Hematopoietic multipotent progenitor cell (in vitro differentiated cells): ENCODE data around the gene MRPL37. TPM values are rescaled to one million over a fixed set of nuclear protein-coding genes. Genes with fewer than 3 reads are reported as not detected.

Experiments
- DNase-seq, 3 donors: peaks; one replicate each; pipeline ENCODE4 v3.0.0-alpha.2; 2011 to 2015; ENCODE audit warnings: low read depth in 2 of 3, low spot score in 2 of 3
- total RNA-seq: library from RNA; depleted of rRNA; stranded (reverse); fragments of >200 nt; gene quantifications from one replicate; pipeline ENCODE4 v1.2.3, GENCODE V29; 2012

The MRPL37 gene
- total RNA-seq, 1 donor = 85.4 TPM

DNA sequence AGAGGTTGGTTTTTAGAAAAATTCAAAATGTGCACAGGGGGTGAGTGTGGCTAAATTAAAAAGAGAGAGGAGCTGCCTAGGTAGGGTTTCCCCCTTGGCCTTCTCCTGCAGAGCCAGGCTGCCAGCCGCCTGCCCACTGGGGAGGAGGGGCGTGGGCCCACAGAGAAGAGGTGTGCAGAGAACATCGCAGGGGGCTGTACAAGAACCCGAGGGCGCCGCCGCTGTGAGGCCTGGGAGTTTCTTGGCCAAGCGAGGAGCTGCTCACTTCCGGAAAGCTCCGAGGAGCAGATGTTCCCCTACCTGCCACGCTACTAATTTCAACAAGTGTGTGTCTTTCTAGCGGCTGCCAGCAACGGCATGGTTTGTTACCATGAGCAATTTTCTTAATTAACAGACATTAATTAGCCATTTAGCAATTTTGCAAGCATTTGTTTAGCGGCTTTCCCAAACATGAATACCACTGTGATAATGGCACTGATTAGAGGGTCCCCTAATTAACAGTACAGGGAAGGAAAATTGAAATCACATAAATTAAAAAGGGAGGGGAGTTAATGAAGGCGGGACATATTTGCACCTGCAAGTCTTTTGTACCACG lies 59.7 kb downstream of the MRPL37 start:
- no peak for DNase-seq

DNA sequence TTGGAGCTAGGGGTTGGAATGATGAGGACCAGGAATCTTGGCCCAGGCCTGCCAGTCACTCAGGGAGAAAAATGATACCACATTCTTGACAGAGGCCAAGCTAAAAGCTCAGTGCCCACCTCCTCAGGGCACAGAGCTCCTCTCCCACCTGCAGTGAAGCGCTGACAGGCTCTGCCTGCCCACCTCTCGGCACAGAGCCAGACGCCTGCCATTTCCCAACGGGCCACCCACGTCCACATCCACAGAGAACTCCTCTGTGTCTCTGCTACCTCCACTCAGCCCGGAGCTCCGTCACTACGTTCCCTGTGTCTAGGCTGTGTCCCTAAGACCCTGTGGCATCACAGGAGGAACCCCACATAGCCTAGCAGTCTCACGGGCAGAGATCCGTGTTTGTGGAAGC lies 60.8 kb downstream of the MRPL37 start:
- DNase-seq = no peak

GRCh38 chr1:54262244-54262643 lies 62.3 kb downstream of the MRPL37 start:
- no peak for DNase-seq

DNA sequence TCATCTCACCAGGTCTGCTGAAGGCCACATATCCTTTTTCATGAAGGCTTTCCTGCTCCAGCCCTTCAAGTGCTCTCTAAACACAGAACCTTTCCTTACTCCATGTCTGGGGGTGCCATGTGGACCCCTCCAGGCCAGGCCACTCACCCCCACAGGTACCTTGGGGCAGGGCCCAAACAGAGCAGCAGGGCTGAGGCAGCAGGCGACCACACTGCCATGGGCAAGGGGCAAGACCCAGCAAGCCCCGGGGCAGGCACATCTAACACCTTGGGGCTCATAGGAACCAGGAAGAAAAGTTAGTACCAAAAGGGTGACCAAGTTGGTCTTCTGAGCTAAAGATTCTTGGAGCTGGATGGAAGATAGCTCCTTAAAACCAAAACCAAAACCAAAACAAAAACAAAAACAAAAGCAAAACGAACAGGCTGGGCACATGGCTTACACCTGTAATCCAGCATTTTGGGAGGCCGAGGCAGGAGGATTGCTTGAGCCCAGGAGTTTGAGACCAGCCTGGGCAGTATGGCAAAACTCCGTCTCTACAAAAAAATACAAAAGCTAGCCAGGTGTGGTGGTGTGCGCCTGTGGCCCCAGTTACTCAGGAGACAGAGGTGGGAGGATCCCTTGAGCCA lies 63.7 kb downstream of the MRPL37 start:
- DNase-seq = no peak

GRCh38 chr1:54265126-54265525 lies 65.2 kb downstream of the MRPL37 start:
- no peak for DNase-seq

DNA sequence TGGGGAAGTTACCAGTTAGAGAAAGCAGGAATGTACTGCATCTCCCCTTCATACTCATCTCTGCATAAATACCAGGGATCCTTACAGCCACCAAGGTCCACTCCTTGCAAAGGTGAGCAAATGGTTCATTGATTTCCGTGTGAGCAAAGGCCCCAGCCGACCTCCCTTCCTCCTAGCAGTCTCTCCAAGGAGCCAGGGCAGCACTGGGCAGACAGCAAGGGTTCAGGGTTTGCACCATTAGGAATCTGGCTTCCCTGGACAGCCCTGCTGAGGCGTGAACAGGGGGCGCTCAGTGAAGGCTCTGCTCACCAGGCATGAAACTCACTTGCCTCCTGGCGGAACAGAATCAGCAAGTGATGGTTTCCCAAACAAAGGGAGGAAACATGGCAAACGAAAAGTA lies 65.7 kb downstream of the MRPL37 start:
- no peak for DNase-seq

DNA sequence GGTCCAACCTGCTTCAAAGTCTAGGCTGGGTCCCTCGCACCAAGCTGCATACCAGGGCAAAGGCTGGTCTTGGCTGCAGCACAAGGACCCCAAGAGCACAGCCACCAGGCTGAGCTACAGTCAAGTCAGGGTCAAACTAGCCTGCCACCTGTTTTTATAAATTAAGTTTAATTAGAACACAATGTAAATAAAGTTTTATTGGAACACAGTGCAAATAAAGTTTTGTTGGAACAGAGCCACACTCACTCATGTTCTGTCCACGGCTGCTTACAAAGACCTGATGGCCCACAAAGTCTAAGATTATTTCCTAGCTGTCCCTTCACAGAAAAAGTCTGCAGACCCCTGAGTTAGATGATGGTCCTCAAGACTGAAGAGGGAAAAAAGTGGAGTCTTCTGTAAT lies 66.2 kb downstream of the MRPL37 start:
- DNase-seq = no peak

DNA sequence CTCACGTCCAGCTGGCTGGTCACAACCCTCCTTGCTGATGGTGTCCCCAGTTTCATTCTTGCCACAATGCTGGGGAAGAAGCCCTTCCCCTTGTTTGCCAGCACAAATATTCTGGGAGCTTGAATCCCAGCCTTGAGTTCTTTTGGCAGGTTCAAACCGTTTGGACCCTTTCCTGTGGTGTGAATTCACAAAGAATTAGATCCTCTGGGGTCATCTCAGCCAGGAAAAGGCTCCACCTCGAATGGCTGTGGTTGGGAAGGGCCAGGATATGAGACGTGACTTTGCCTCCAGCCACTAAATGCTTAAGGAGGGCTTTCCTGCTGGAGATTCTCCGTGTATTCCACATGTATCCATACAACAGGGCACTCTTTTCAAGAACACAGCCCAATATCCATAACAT lies 66.9 kb downstream of the MRPL37 start:
- DNase-seq = no peak

Other genes with a start within 250 kb of the MRPL37 start
- gene LDLRAD1, start 182.0 kb upstream of the MRPL37 start, total RNA-seq = not detected
- 177 TPM for gene TMEM59, start 147.0 kb upstream of the MRPL37 start, total RNA-seq
- 7.5 TPM for gene TCEANC2, start 146.6 kb upstream of the MRPL37 start, total RNA-seq
- under 0.01 TPM for gene CDCP2, start 47.2 kb upstream of the MRPL37 start, total RNA-seq
- gene CYB5RL, start 137 bp upstream of the MRPL37 start, total RNA-seq = 8.6 TPM
- 72.4 TPM for gene SSBP3, start 206.2 kb downstream of the MRPL37 start, total RNA-seq